PC-9 (cell line): ENCODE results near the gene EGFLAM. TPM values are rescaled to one million over a fixed set of nuclear protein-coding genes. Genes with fewer than 3 reads are reported as not detected.
A peak's percentile ranks its signal among the peaks of the same experiment; 100 is the strongest.

Experiments
- BruUV-seq: library from RNA; stranded (reverse); fragments of 400-500 nt; replicated peaks from 2 replicates; lab custom pipeline; 2021; lab: Mats Ljungman, UMichigan
- CTCF ChIA-PET: fragments of 300-600 bp; sonication (Branson Sonifier 250); formaldehyde crosslinking; loops from one replicate; lab custom pipeline; 2022; ENCODE audit warnings: antibody characterized with exemption; lab: Charles Lee
- POLR2A ChIA-PET: fragments of 300-600 bp; sonication (Branson Sonifier 250); formaldehyde crosslinking; loops from one replicate; lab custom pipeline; 2022; ENCODE audit warnings: antibody characterized with exemption; ENCODE audit not compliant: unreplicated experiment; lab: Charles Lee
- DNase-seq, 2 experiments: peaks; one replicate each; pipeline versions ENCODE4 v3.0.0 to v3.0.0-alpha.2; 2015 to 2022; ENCODE audit warnings: mixed read lengths in 1 of 2
- H2AFZ ChIP-seq: fragments of 200-600 bp; sonication (generic); 2 replicates; pipeline ENCODE4 v1.8.1; 2017; ENCODE audit warnings: antibody characterized with exemption
- H3F3A ChIP-seq: fragments of 200-600 bp; sonication (generic); 2 replicates; pipeline ENCODE4 v1.8.1; 2017; ENCODE audit warnings: antibody characterized with exemption, mild to moderate bottlenecking, low read depth; ENCODE audit not compliant: insufficient read depth
- H3K27ac ChIP-seq: fragments of 200-600 bp; sonication (generic); 2 replicates; pipeline ENCODE4 v1.6.1; 2016; ENCODE audit warnings: mixed run types
- H3K27me3 ChIP-seq: fragments of 200-600 bp; sonication (generic); 2 replicates; pipeline ENCODE4 v1.6.1; 2016; ENCODE audit warnings: low read depth, mixed run types; ENCODE audit not compliant: insufficient read depth
- H3K36me3 ChIP-seq: fragments of 200-600 bp; sonication (generic); 2 replicates; pipeline ENCODE4 v1.6.1; 2016; ENCODE audit warnings: low read depth, mixed run types
- H3K4me1 ChIP-seq: fragments of 200-600 bp; sonication (generic); replicated peaks from 2 replicates; pipeline ENCODE4 v1.6.1; 2016; ENCODE audit warnings: mixed run types; ENCODE audit not compliant: insufficient read depth
- H3K4me2 ChIP-seq: fragments of 200-600 bp; sonication (generic); 2 replicates; pipeline ENCODE4 v1.6.1; 2017; ENCODE audit warnings: mixed run types
- H3K4me3 ChIP-seq: fragments of 200-600 bp; sonication (generic); 2 replicates; pipeline ENCODE4 v1.6.1; 2016; ENCODE audit warnings: mixed run types
- H3K79me2 ChIP-seq: fragments of 200-600 bp; sonication (generic); 2 replicates; pipeline ENCODE4 v1.6.1; 2017; ENCODE audit warnings: low read depth, mixed run types
- H3K9me2 ChIP-seq: fragments of 200-600 bp; sonication (generic); 2 replicates; pipeline ENCODE4 v1.8.1; 2017; ENCODE audit warnings: mild to moderate bottlenecking; ENCODE audit not compliant: insufficient read depth
- H3K9me3 ChIP-seq: fragments of 200-600 bp; sonication (generic); 2 replicates; pipeline ENCODE4 v1.8.1; 2016; ENCODE audit warnings: low read depth; ENCODE audit not compliant: insufficient read depth
- H4K20me1 ChIP-seq: fragments of 200-600 bp; sonication (generic); 2 replicates; pipeline ENCODE4 v1.8.1; 2017; ENCODE audit not compliant: insufficient read depth
- EZH2 ChIP-seq: fragments of 200-600 bp; sonication (generic); IDR thresholded peaks from 2 replicates; pipeline ENCODE4 v1.8.0; 2017; ENCODE audit warnings: antibody characterized with exemption, low read depth
- intact Hi-C: fragments of 100-400 bp; cut with micrococcal nuclease; formaldehyde crosslinking; loops from one replicate; pipeline ENCODE4 v1.10.0; 2022; ENCODE audit not compliant: unreplicated experiment
- total RNA-seq: library from RNA; stranded (reverse); gene quantifications from 2 replicates; pipeline ENCODE4 v1.2.3, GENCODE V29; 2021
- TF ChIP-seq, protein P1 (sequence below): fragments of 200-600 bp; sonication (generic); conservative IDR thresholded peaks from 2 replicates; pipeline ENCODE4 v1.6.1; 2017; ENCODE audit warnings: mixed run types, antibody characterized with exemption, mild to moderate bottlenecking, moderate library complexity

Gene EGFLAM
- total RNA-seq, 1 experiment from 2014 or later = not detected

GRCh38 chr5:38500573-38501260 is 242.4 kb downstream of the EGFLAM start:
- TF ChIP-seq, protein P1, sequence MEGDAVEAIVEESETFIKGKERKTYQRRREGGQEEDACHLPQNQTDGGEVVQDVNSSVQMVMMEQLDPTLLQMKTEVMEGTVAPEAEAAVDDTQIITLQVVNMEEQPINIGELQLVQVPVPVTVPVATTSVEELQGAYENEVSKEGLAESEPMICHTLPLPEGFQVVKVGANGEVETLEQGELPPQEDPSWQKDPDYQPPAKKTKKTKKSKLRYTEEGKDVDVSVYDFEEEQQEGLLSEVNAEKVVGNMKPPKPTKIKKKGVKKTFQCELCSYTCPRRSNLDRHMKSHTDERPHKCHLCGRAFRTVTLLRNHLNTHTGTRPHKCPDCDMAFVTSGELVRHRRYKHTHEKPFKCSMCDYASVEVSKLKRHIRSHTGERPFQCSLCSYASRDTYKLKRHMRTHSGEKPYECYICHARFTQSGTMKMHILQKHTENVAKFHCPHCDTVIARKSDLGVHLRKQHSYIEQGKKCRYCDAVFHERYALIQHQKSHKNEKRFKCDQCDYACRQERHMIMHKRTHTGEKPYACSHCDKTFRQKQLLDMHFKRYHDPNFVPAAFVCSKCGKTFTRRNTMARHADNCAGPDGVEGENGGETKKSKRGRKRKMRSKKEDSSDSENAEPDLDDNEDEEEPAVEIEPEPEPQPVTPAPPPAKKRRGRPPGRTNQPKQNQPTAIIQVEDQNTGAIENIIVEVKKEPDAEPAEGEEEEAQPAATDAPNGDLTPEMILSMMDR = no peak
- no peak for TF ChIP-seq EZH2
- intact Hi-C loops = no loop called here

DNA sequence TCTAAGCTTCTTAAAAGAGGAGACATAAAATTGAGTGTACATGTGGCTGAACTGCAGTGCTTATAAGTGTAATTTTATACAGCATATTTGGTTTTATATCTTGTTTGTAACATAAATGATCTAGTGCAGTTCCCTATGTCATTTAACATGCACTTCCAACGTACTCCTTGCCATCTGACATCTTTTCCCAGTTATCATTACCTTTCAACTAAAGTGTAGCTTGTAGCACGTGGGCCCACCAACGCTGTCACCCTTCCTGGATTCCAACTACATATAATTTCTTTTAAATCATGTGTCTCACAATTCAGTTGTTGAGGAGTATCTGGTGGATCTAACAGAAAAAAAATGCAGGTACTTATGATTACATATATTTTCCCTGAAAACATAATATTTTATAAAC is 247.9 kb downstream of the EGFLAM start:
- Histone ChIP-seq H3F3A (no peaks in the 10 kb centered on the region), H3K27me3 (no peaks in the 10 kb centered on the region), H3K4me1 (no peaks in the 10 kb centered on the region), H3K9me2 (no peaks in the 10 kb centered on the region), H2AFZ (no peak overlapping the region), H3K36me3 (no peaks in the 10 kb centered on the region), H3K27ac (no peak overlapping the region), H3K4me3 (no peak overlapping the region), H3K4me2 (no peak overlapping the region), H3K79me2 (no peaks in the 10 kb centered on the region), H3K9me3 (no peaks in the 10 kb centered on the region), H4K20me1 (no peaks in the 10 kb centered on the region)
- TF ChIP-seq, protein P1 = no peak
- TF ChIP-seq EZH2 = no peak
- ChIA-PET CTCF (no interaction called here), POLR2A (interaction anchor here (0.7 kb wide), 1 partner anchor 86 kb away, joined by 4 read pairs; no protein-coding TSS in a partner anchor)
- intact Hi-C loops = loop anchor here (5.0 kb wide), 1 partner anchor 91 kb away; no protein-coding TSS in a partner anchor
- DNase-seq = no peak
- no TSS peak for BruUV-seq

More at GRCh38 chr5:38500573-38501260, 242.4 kb downstream of the EGFLAM start:
- H3K79me2 ChIP-seq = no peaks in the 10 kb centered on the region
- CTCF ChIA-PET = interaction anchor here (0.6 to 1.0 kb wide), 2 partner anchors 17 to 59 kb away, joined by 3 to 4 read pairs; no protein-coding TSS in a partner anchor
- H3K4me3 ChIP-seq = no peak overlapping the region
- no peaks in the 10 kb centered on the region for H4K20me1 ChIP-seq
- no peaks in the 10 kb centered on the region for H3K9me3 ChIP-seq
- no peaks in the 10 kb centered on the region for H3K4me1 ChIP-seq
- H3K9me2 ChIP-seq = no peaks in the 10 kb centered on the region
- no peak overlapping the region for H3K27ac ChIP-seq
- no peak overlapping the region for H2AFZ ChIP-seq
- peak in 1 of 2 experiments; percentile 30 for DNase-seq
- no TSS peak for BruUV-seq
- POLR2A ChIA-PET = no interaction called here
- no peaks in the 10 kb centered on the region for H3K36me3 ChIP-seq
- H3K27me3 ChIP-seq = no peaks in the 10 kb centered on the region
- H3K4me2 ChIP-seq = no peak overlapping the region
- no peaks in the 10 kb centered on the region for H3F3A ChIP-seq

DNA sequence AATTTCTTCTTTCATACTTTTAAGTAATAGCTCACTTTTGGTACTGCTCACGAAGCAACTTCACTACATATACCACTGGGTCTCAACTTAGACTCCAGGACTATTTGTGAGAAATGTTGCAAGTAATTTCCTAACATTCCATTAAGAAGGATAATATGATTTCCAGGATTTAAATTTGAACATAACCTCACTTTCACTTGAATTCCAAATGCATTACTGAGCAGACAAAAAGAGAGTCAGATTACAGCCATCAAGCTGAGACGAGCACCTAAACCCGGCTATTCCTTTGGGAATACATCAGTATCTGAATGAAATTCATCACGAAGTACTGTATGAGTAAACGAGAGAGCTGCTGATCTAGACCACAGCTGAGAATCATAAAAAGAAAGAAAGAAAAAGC is 250.8 kb downstream of the EGFLAM start:
- H3K36me3 ChIP-seq = no peaks in the 10 kb centered on the region
- no peaks in the 10 kb centered on the region for H3K9me3 ChIP-seq
- H3K4me1 ChIP-seq = no peaks in the 10 kb centered on the region
- no peaks in the 10 kb centered on the region for H3K27me3 ChIP-seq
- intact Hi-C loops = loop anchor here (5.0 kb wide), 1 partner anchor 88 kb away; no protein-coding TSS in a partner anchor
- no peaks in the 10 kb centered on the region for H3K9me2 ChIP-seq
- no peaks in the 10 kb centered on the region for H3F3A ChIP-seq
- H3K4me2 ChIP-seq = no peak overlapping the region
- ChIA-PET CTCF (no interaction called here), POLR2A (interaction anchor here (0.6 to 0.8 kb wide), 3 partner anchors 9 to 1004 kb away, joined by 4 to 8 read pairs (median 4); no protein-coding TSS in a partner anchor)
- no peak overlapping the region for H2AFZ ChIP-seq
- H3K79me2 ChIP-seq = no peaks in the 10 kb centered on the region
- H3K27ac ChIP-seq = no peak overlapping the region
- DNase-seq = no peak
- H4K20me1 ChIP-seq = no peaks in the 10 kb centered on the region
- no TSS peak for BruUV-seq
- TF ChIP-seq EZH2 = no peak
- TF ChIP-seq, protein P1 = no peak
- no peak overlapping the region for H3K4me3 ChIP-seq
